Daoy (cell line): Measurements from ENCODE around the gene TLK2. TPM values are rescaled to one million over a fixed set of nuclear protein-coding genes. Genes with fewer than 3 reads are reported as not detected.
"Not testable (repeated sequence)": the region's sequence is repeated elsewhere in the genome, so short reads cannot be mapped to it uniquely, and the experiment has no call there.

Source experiments
- DNase-seq: peaks from one replicate; pipeline ENCODE4 v3.0.0-alpha.2; 2015; ENCODE audit warnings: low read depth
- total RNA-seq: library from RNA; depleted of rRNA; stranded (reverse); fragments of >200 nt; shearing (Covaris generic); gene quantifications from 2 replicates; pipeline ENCODE4 v1.2.3, GENCODE V29; 2014; rRNA removed

TLK2 gene
- 52.1 and 78.3 TPM in 2 replicates for total RNA-seq

- peak; percentile 87 for DNase-seq
Observed at GRCh38 chr17:62478424-62478879, at the start of gene TLK2. TSS of gene TLK2 (plus strand) at chr17:62478825. CDS start at chr17:62481126, 2,301 bp downstream.

GRCh38 chr17:62435251-62435650 lies 43.4 kb upstream of the TLK2 start:
- DNase-seq: not testable (repeated sequence)

GRCh38 chr17:62441181-62441580 lies 37.4 kb upstream of the TLK2 start:
- DNase-seq: not testable (repeated sequence)

GRCh38 chr17:62444063-62444462 lies 34.6 kb upstream of the TLK2 start:
- no peak for DNase-seq

GRCh38 chr17:62445791-62446190 lies 32.8 kb upstream of the TLK2 start:
- DNase-seq: not testable (repeated sequence)

GRCh38 chr17:62452195-62452594 lies 26.4 kb upstream of the TLK2 start:
- not testable (repeated sequence) for DNase-seq

- not testable (repeated sequence) for DNase-seq
Observed at GRCh38 chr17:62453041-62453440, 25.6 kb upstream of the TLK2 start.

GRCh38 chr17:62453656-62454055 lies 25.0 kb upstream of the TLK2 start:
- not testable (repeated sequence) for DNase-seq

GRCh38 chr17:62454111-62454510 lies 24.5 kb upstream of the TLK2 start:
- not testable (repeated sequence) for DNase-seq

- DNase-seq: no peak
Observed at GRCh38 chr17:62456016-62456415, 22.6 kb upstream of the TLK2 start.

GRCh38 chr17:62458483-62458882 lies 20.1 kb upstream of the TLK2 start:
- not testable (repeated sequence) for DNase-seq

GRCh38 chr17:62464422-62464821 lies 14.2 kb upstream of the TLK2 start:
- not testable (repeated sequence) for DNase-seq

GRCh38 chr17:62465271-62465670 lies 13.4 kb upstream of the TLK2 start:
- DNase-seq: not testable (repeated sequence)

- peak; percentile 84 for DNase-seq
Observed at GRCh38 chr17:62470666-62471379, 7.8 kb upstream of the TLK2 start.

GRCh38 chr17:62471380-62471880 lies 7.2 kb upstream of the TLK2 start:
- DNase-seq: not testable (repeated sequence)

- not testable (repeated sequence) for DNase-seq
Observed at GRCh38 chr17:62473030-62473982, 5.3 kb upstream of the TLK2 start.

GRCh38 chr17:62477111-62477510 lies 1.5 kb upstream of the TLK2 start:
- DNase-seq: not testable (repeated sequence)

GRCh38 chr17:62477718-62478408 lies 762 bp upstream of the TLK2 start:
- DNase-seq: not testable (repeated sequence)

- DNase-seq: peak; percentile 20
Observed at GRCh38 chr17:62478880-62479638, 434 bp downstream of the TLK2 start.

- peak; percentile 14 for DNase-seq
Observed at GRCh38 chr17:62479639-62480258, 1.1 kb downstream of the TLK2 start.
